ENCODE measurements around the gene SVEP1.
"Not testable (repeated sequence)": the region's sequence is repeated elsewhere in the genome, so short reads cannot be mapped to it uniquely, and the experiment has no call there.

SVEP1 gene

GRCh38 chr9:110405858-110406443 lies 173.6 kb downstream of the SVEP1 start:
- Histone ChIP-seq H3K4me1 (ENCODE audit: control insufficient read depth in 1 of 2, insufficient read depth in 2 of 2, low read length in 2 of 2) (no peaks in the 10 kb centered on the region), H3K36me3 (ENCODE audit: control insufficient read depth in 1 of 2, insufficient read depth in 2 of 2, low read length in 2 of 2) (peaks cover 0 to under 1% of the 10 kb centered on the region in 2 donors), H3K27ac (ENCODE audit: low read length) (no peak overlapping the region), H3K9me3 (ENCODE audit: control insufficient read depth in 1 of 2, low read length in 2 of 2) (no peaks in the 10 kb centered on the region), H3K27me3 (ENCODE audit: low read depth, low read length) (no peaks in the 10 kb centered on the region), H3K4me3 (ENCODE audit: low read depth in 1 of 2, low read length in 2 of 2) (no peak overlapping the region)

- Histone ChIP-seq H3K4me3 (ENCODE audit: low read depth in 1 of 2, low read length in 2 of 2) (no peak overlapping the region), H3K27ac (ENCODE audit: low read length) (no peak overlapping the region)
Observed at GRCh38 chr9:110404473-110404872, 175.1 kb downstream of the SVEP1 start.

DNA sequence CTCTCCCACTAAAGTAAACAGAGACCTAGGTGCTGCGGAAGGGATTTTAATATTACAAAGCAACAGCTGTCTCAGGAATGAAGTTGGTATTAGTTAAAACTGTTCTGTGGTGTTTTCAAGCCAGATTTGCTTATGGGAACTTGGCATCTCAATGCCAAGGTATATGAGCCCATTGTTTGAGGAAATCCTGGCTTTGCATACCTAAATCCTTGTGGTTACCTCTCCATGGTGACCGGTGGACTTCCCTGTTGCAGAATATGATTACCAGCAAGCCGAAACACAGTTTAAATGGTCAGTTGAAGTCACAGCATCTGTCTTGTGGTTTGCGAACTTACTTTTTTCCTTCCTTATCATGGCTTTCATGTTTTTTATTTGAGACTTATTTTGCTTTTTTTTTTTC lies 179.6 kb downstream of the SVEP1 start:
- Histone ChIP-seq H3K4me1 (ENCODE audit: control insufficient read depth in 1 of 2, insufficient read depth in 2 of 2, low read length in 2 of 2) (no peaks in the 10 kb centered on the region), H3K4me3 (ENCODE audit: low read depth in 1 of 2, low read length in 2 of 2) (no peak overlapping the region), H3K36me3 (ENCODE audit: control insufficient read depth in 1 of 2, insufficient read depth in 2 of 2, low read length in 2 of 2) (no peaks in the 10 kb centered on the region), H3K9me3 (ENCODE audit: control insufficient read depth in 1 of 2, low read length in 2 of 2) (no peaks in the 10 kb centered on the region), H3K27me3 (ENCODE audit: low read depth, low read length) (no peaks in the 10 kb centered on the region), H3K27ac (ENCODE audit: low read length) (no peak overlapping the region)

More at GRCh38 chr9:110404473-110404872, 175.1 kb downstream of the SVEP1 start:
- Histone ChIP-seq H3K4me1 (ENCODE audit: control insufficient read depth in 1 of 2, insufficient read depth in 2 of 2, low read length in 2 of 2) (no peaks in the 10 kb centered on the region), H3K9me3 (ENCODE audit: control insufficient read depth in 1 of 2, low read length in 2 of 2) (no peaks in the 10 kb centered on the region), H3K36me3 (ENCODE audit: control insufficient read depth in 1 of 2, insufficient read depth in 2 of 2, low read length in 2 of 2) (no peaks in the 10 kb centered on the region), H3K27me3 (ENCODE audit: low read depth, low read length) (no peaks in the 10 kb centered on the region)

GRCh38 chr9:110398992-110399391 lies 180.5 kb downstream of the SVEP1 start:
- H3K4me3 ChIP-seq (ENCODE audit: low read depth in 1 of 2, low read length in 2 of 2); H3K27me3 ChIP-seq (ENCODE audit: low read depth, low read length); H3K9me3 ChIP-seq (ENCODE audit: control insufficient read depth in 1 of 2, low read length in 2 of 2); H3K27ac ChIP-seq (ENCODE audit: low read length); H3K36me3 ChIP-seq (ENCODE audit: control insufficient read depth in 1 of 2, insufficient read depth in 2 of 2, low read length in 2 of 2); H3K4me1 ChIP-seq (ENCODE audit: control insufficient read depth in 1 of 2, insufficient read depth in 2 of 2, low read length in 2 of 2): not testable (repeated sequence)

DNA sequence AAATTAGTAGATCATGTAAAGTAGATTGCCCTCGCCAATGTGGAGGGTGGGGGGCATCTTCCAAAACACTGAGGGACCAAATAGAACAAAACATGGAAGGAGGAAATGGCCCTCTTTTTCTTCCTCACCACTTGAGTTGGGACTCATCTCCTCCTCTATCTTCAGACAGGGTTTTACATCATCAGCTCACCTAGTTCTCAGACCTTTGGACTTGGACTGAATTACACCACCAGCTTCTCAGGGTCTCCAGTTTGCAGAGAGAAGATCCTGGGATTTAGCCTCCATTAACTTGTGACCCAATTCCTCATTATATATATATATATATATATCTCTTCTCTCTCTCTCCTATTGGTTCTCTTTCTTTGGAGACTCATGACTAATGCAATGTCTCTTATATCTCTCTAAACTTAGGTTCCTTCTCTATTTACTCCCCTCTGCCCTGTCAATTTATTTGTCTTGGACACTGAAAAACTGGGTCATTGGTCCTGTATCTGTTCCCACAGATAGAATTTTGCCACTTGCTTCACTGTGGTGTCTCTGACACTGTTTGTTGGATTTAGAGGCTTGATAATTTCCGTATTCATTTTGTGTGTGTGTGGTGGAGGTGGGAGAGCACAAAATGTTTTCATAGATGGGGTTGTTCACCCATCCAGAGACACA lies 187.6 kb downstream of the SVEP1 start:
- peaks cover 0 to 4% of the 10 kb centered on the region in 2 donors for H3K36me3 ChIP-seq (ENCODE audit: control insufficient read depth in 1 of 2, insufficient read depth in 2 of 2, low read length in 2 of 2)
- H3K4me1 ChIP-seq (ENCODE audit: control insufficient read depth in 1 of 2, insufficient read depth in 2 of 2, low read length in 2 of 2) = no peaks in the 10 kb centered on the region
- no peak overlapping the region for H3K4me3 ChIP-seq (ENCODE audit: low read depth in 1 of 2, low read length in 2 of 2)
- H3K27ac ChIP-seq (ENCODE audit: low read length) = no peak overlapping the region
- no peaks in the 10 kb centered on the region for H3K9me3 ChIP-seq (ENCODE audit: control insufficient read depth in 1 of 2, low read length in 2 of 2)
- H3K27me3 ChIP-seq (ENCODE audit: low read depth, low read length) = no peaks in the 10 kb centered on the region

GRCh38 chr9:110389148-110389750 lies 190.3 kb downstream of the SVEP1 start:
- Histone ChIP-seq H3K4me3 (ENCODE audit: low read depth in 1 of 2, low read length in 2 of 2) (no peak overlapping the region), H3K27ac (ENCODE audit: low read length) (no peak overlapping the region)

GRCh38 chr9:110383491-110383890 lies 196.1 kb downstream of the SVEP1 start:
- Histone ChIP-seq H3K36me3 (ENCODE audit: control insufficient read depth in 1 of 2, insufficient read depth in 2 of 2, low read length in 2 of 2) (peaks cover 0 to 14% of the 10 kb centered on the region in 2 donors), H3K27ac (ENCODE audit: low read length) (no peak overlapping the region), H3K4me1 (ENCODE audit: control insufficient read depth in 1 of 2, insufficient read depth in 2 of 2, low read length in 2 of 2) (no peaks in the 10 kb centered on the region), H3K4me3 (ENCODE audit: low read depth in 1 of 2, low read length in 2 of 2) (no peak overlapping the region), H3K9me3 (ENCODE audit: control insufficient read depth in 1 of 2, low read length in 2 of 2) (no peaks in the 10 kb centered on the region), H3K27me3 (ENCODE audit: low read depth, low read length) (no peaks in the 10 kb centered on the region)

More at GRCh38 chr9:110389148-110389750, 190.3 kb downstream of the SVEP1 start:
- Histone ChIP-seq H3K4me1 (ENCODE audit: control insufficient read depth in 1 of 2, insufficient read depth in 2 of 2, low read length in 2 of 2) (no peaks in the 10 kb centered on the region), H3K27me3 (ENCODE audit: low read depth, low read length) (no peaks in the 10 kb centered on the region), H3K36me3 (ENCODE audit: control insufficient read depth in 1 of 2, insufficient read depth in 2 of 2, low read length in 2 of 2) (peaks cover 0 to 9% of the 10 kb centered on the region in 2 donors), H3K9me3 (ENCODE audit: control insufficient read depth in 1 of 2, low read length in 2 of 2) (no peaks in the 10 kb centered on the region)

GRCh38 chr9:110382731-110383130 lies 196.8 kb downstream of the SVEP1 start:
- Histone ChIP-seq H3K9me3 (ENCODE audit: control insufficient read depth in 1 of 2, low read length in 2 of 2) (no peaks in the 10 kb centered on the region), H3K27ac (ENCODE audit: low read length) (no peak overlapping the region), H3K4me1 (ENCODE audit: control insufficient read depth in 1 of 2, insufficient read depth in 2 of 2, low read length in 2 of 2) (no peaks in the 10 kb centered on the region), H3K4me3 (ENCODE audit: low read depth in 1 of 2, low read length in 2 of 2) (no peak overlapping the region), H3K36me3 (ENCODE audit: control insufficient read depth in 1 of 2, insufficient read depth in 2 of 2, low read length in 2 of 2) (peaks cover 0 to 14% of the 10 kb centered on the region in 2 donors), H3K27me3 (ENCODE audit: low read depth, low read length) (no peaks in the 10 kb centered on the region)

GRCh38 chr9:110371411-110372007 lies 208.0 kb downstream of the SVEP1 start:
- Histone ChIP-seq H3K27me3 (ENCODE audit: low read depth, low read length) (no peaks in the 10 kb centered on the region), H3K4me3 (ENCODE audit: low read depth in 1 of 2, low read length in 2 of 2) (no peak overlapping the region), H3K4me1 (ENCODE audit: control insufficient read depth in 1 of 2, insufficient read depth in 2 of 2, low read length in 2 of 2) (no peaks in the 10 kb centered on the region), H3K36me3 (ENCODE audit: control insufficient read depth in 1 of 2, insufficient read depth in 2 of 2, low read length in 2 of 2) (no peaks in the 10 kb centered on the region), H3K27ac (ENCODE audit: low read length) (no peak overlapping the region), H3K9me3 (ENCODE audit: control insufficient read depth in 1 of 2, low read length in 2 of 2) (no peaks in the 10 kb centered on the region)

GRCh38 chr9:110370315-110370714 lies 209.2 kb downstream of the SVEP1 start:
- no peaks in the 10 kb centered on the region for H3K27me3 ChIP-seq (ENCODE audit: low read depth, low read length)
- H3K4me3 ChIP-seq (ENCODE audit: low read depth in 1 of 2, low read length in 2 of 2) = no peak overlapping the region
- H3K36me3 ChIP-seq (ENCODE audit: control insufficient read depth in 1 of 2, insufficient read depth in 2 of 2, low read length in 2 of 2) = no peaks in the 10 kb centered on the region
- no peaks in the 10 kb centered on the region for H3K4me1 ChIP-seq (ENCODE audit: control insufficient read depth in 1 of 2, insufficient read depth in 2 of 2, low read length in 2 of 2)
- H3K9me3 ChIP-seq (ENCODE audit: control insufficient read depth in 1 of 2, low read length in 2 of 2) = no peaks in the 10 kb centered on the region
- H3K27ac ChIP-seq (ENCODE audit: low read length) = no peak overlapping the region

- Histone ChIP-seq H3K27me3 (ENCODE audit: low read depth, low read length) (no peaks in the 10 kb centered on the region), H3K36me3 (ENCODE audit: control insufficient read depth in 1 of 2, insufficient read depth in 2 of 2, low read length in 2 of 2) (no peaks in the 10 kb centered on the region), H3K4me3 (ENCODE audit: low read depth in 1 of 2, low read length in 2 of 2) (no peak overlapping the region), H3K4me1 (ENCODE audit: control insufficient read depth in 1 of 2, insufficient read depth in 2 of 2, low read length in 2 of 2) (no peaks in the 10 kb centered on the region), H3K9me3 (ENCODE audit: control insufficient read depth in 1 of 2, low read length in 2 of 2) (no peaks in the 10 kb centered on the region), H3K27ac (ENCODE audit: low read length) (no peak overlapping the region)
Observed at GRCh38 chr9:110364451-110364850, 215.1 kb downstream of the SVEP1 start.
